ENCODE results near the gene FAM78B. TPM values are rescaled to one million over a fixed set of nuclear protein-coding genes. Genes with fewer than 3 reads are reported as not detected.
A peak's percentile ranks its signal among the peaks of the same experiment; 100 is the strongest.

The FAM78B gene
- total RNA-seq, 1 donor from 2014 or later = 0.82 TPM

DNA sequence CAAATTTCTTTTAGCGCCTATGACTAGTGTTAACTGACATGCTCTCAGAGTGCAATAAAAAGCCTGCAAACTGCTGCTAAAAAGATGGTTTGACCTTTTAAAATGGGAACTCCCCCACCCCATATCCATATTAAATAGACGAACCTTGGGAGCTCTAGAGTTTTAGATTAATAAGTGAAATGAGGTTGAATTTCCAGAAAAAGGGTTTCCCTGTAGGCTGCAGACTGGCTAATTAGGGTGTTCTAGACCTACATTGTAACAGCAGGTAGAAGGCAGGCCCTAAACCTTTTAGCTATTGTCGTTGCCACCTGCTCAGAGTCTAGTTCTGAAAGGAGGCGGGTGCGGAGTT lies 2.2 kb downstream of the FAM78B start:
- DNase-seq = no peak

DNA sequence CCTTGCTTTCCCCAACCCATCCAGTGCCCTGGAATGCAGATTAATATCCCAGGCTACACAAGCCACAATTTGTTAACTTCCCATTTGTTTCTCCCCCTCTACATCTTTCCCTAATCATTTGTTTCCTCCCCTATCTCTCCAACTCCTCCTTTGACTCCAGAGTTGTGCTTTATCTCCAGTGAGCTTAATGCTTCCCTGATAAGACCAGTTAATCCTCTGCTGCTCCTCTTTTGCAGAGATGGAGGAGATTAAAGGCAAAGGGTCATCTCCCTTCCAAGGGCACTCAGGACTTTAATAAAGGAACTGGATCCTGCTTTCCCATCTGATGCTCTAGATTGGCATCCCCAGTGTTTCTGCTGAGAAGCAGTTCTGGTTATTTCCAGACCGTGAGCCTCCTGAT lies 7.1 kb downstream of the FAM78B start:
- no peak for DNase-seq

DNA sequence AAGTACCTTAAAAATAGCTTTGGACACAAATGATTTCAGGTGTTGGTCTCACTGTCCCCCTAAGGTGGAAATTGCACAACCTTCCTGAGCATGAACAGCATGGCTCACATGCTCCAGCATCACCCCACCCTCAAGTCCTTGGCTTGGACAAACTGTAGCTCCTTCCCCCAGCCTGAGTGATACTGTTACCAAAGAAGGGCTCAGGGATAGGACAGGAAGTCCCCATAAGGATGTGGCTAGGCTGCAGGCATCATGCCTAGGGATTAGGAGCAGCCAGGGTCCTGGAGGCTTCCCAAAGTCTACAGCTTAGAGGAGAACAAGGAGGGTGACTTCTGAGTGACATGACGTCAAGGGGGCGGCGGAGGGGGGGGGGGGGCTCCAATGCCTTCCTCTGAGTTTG lies 10.1 kb downstream of the FAM78B start:
- DNase-seq = no peak

- no peak for DNase-seq
Observed at GRCh38 chr1:166155108-166155507, 11.7 kb downstream of the FAM78B start.

- no peak for DNase-seq
Observed at GRCh38 chr1:166153525-166154314, 13.1 kb downstream of the FAM78B start.

DNA sequence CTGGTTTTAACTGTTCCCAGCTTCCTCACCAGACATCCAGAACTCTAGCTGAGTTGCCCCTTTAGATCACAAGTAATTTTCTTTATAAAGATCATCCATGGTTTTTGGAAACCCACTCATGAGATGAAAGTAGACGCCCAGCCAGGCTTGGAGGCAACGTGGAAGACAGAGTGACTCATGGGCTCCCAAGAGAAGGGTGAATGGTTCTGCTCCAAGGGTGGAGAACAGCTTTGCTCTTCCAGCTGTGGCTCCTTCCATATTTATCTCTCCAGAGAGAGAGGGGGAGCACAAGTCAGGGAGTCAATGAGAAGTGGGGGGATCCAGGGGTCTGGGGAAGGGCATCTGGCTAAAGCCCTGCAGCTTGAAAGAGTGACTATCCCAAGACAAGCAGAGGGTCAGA lies 13.8 kb downstream of the FAM78B start:
- DNase-seq = no peak

GRCh38 chr1:166151804-166152203 lies 15.0 kb downstream of the FAM78B start:
- no peak for DNase-seq

GRCh38 chr1:166145499-166145898 lies 21.3 kb downstream of the FAM78B start:
- DNase-seq = no peak

GRCh38 chr1:166141969-166142368 lies 24.8 kb downstream of the FAM78B start:
- no peak for DNase-seq

GRCh38 chr1:166140251-166140650 lies 26.6 kb downstream of the FAM78B start:
- no peak for DNase-seq

- DNase-seq = no peak
Observed at GRCh38 chr1:166139735-166140134, 27.1 kb downstream of the FAM78B start.

- DNase-seq = peak; percentile 16
Observed at GRCh38 chr1:166136699-166137401, 30.0 kb downstream of the FAM78B start.

- peak; percentile 36 for DNase-seq
Observed at GRCh38 chr1:166136222-166136621, 30.6 kb downstream of the FAM78B start.

GRCh38 chr1:166133857-166134256 lies 32.9 kb downstream of the FAM78B start:
- no peak for DNase-seq

DNA sequence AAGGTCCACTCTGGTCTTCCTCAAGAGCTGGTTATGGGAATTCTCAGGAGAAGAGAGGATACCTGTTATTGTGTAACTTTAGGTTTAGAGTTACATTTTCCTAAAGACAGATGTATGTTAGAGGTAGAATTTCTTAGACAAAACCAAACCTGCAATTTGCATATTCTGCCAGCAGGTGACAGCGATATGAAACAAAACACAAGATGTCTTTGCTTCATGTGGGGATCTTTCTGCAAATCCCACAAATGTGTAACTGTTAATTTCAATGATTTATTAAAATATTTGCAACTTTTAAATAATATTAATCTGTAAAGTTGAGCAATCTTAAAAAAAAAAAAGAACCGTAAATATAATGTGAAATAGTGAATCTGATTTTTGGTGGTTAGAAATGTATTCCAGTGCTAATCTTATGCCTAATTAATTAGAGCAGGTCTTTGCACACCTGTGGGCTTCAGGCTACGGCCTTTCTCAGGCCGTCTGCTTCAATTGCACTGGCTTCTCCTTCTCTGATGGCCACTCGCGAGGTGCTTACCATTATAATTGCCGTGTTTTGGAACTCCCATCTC lies 33.4 kb downstream of the FAM78B start:
- DNase-seq = no peak

DNA sequence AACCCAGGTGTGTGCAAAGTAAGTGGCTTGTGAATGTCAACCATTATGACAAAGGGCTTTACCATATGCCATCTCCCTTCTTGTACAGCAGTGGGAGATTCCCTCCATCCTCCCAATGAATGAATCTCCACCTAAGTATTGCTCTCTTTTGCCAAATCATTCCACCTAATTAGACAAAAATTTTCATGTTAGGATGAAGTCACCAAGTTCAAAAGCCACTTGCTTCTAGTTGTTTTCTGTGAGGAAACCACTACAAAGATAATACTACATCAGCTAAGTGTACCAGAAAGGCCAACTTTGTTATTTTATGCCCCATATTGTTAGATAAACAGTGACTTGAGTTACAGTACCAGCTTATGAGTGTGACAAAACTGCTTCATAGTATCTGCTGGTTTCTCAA lies 34.3 kb downstream of the FAM78B start:
- no peak for DNase-seq

- DNase-seq = no peak
Observed at GRCh38 chr1:166129006-166129405, 37.8 kb downstream of the FAM78B start.

- DNase-seq = no peak
Observed at GRCh38 chr1:166128195-166128594, 38.6 kb downstream of the FAM78B start.

- DNase-seq = no peak
Observed at GRCh38 chr1:166127003-166127402, 39.8 kb downstream of the FAM78B start.

DNA sequence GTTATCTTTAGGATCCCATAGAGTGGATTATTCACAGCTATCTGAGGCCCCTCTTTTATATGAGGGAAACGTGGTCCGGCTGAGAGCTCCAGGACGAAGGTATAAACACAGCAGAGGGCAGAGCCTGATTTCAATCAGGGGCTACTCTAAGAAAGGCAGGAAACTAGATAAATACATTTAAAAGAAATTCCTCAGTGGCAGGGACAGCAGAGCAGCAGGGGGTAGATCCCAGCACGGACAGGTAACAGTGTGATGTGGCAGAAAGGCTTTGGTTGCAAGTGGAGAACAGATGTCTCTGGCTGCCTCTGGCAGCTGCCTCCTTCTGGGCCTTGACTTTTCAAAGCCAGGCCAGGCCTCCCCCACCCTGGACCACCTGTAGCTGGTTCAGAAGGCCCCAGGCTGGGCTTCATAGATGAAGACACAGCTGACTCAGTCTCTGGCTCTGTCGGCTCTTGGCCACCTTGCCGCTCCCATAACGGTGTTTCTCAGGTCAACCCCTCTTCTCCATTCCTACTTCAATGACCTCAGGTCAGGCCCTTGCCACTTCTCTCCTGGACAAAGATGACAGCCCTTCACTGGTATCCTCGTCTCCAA lies 43.8 kb downstream of the FAM78B start:
- DNase-seq = no peak

DNA sequence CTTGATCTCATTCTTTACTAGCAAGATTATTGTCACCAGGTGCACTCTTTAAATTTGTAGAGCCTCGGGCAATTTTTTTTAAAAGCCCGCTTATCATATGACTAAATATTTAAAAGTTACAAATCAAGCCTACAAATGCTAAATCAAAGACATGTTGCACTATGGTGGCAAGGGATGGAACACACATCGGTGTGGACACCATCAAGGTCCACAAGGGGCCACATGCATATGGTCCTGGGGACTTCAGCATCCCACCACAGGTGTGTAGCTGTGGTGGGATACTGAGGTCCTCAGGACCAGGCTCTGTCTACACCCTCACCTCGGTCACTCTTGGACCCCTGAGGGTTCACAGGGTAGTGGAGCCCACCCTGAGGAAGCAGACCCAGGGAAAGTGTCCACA lies 45.8 kb downstream of the FAM78B start:
- no peak for DNase-seq

GRCh38 chr1:166120281-166120680 lies 46.5 kb downstream of the FAM78B start:
- no peak for DNase-seq

DNA sequence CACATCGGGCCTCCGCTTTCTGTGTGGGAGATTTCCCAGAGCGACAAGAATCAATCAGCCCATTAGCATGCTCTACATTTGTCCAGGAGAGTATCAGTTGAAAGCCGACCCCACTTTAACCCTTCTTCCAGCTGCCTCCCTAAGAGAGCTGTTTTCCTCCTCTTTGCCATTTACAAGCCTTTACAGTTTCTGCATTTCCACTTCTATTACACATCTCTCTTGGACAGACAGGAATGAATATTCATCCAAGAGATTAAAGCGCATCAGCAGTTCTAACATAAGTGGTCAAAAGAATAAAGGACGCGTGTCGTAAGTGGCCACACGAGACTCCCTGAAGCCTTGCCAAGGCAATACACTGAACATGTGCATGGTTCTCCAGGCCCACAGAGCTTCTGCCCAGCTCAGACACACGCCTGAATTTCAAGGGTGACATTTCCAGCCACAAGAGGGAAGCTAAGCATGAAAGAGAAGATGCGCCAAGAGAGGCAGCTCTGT lies 47.3 kb downstream of the FAM78B start:
- peak; percentile 4 for DNase-seq
